ENCODE data around the gene C19orf67.
A peak's percentile ranks its signal among the peaks of the same experiment; 100 is the strongest.

C19orf67 gene

GRCh38 chr19:14085309-14085995 is at the start of gene C19orf67:
Gene C19orf67, minus strand, starts transcription at chr19:14085783. Its CDS starts 156 bp downstream, at chr19:14085627.
- Mint-ChIP-seq H3K4me1 (peaks cover 19% of the 10 kb centered on the region), H3K36me3 (peaks cover 35% of the 10 kb centered on the region), H3K9me3 (no peaks in the 10 kb centered on the region), H3K4me3 (no peak within 1 kb of the TSS), H3K27ac (peak within 1 kb of the TSS; percentile 27)
- no peak for ATAC-seq
- DNase-seq (ENCODE audit: low spot score in 2 of 2) = no peak

DNA sequence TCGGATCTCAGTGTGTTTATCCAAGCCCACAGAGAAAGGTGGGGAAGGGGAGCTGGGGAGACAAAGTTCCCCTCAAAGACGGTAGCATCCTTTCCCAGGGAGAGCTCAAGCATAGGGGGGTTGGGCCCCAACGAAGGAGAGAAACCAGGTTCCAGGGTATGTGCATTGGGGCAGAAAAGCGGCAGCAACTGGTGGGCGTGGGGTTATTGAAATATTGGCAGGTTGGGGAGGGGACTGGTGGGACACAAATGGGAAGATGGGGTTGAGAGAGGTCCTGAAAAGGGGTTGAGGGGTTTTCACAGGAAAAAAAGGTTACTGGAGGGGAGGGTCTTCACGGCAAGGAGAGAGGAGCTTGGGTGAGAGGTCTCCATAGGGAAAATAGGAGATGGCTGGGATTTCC is 49.8 kb upstream of the C19orf67 start:
- DNase-seq (ENCODE audit: low spot score in 2 of 2) = no peak
- Mint-ChIP-seq H3K4me1 (peaks cover 29% of the 10 kb centered on the region), H3K27ac (peak overlapping the region; percentile 87), H3K9me3 (no peaks in the 10 kb centered on the region), H3K36me3 (peaks cover 47% of the 10 kb centered on the region), H3K4me3 (peak overlapping the region; percentile 73)
- no peak for ATAC-seq

- H3K4me3 Mint-ChIP-seq = no peak overlapping the region
- ATAC-seq (no peak), DNase-seq (ENCODE audit: low spot score in 2 of 2) (no peak)
- H3K27ac Mint-ChIP-seq = no peak overlapping the region
- no peaks in the 10 kb centered on the region for H3K9me3 Mint-ChIP-seq
- H3K36me3 Mint-ChIP-seq = peaks cover 41% of the 10 kb centered on the region
- no peaks in the 10 kb centered on the region for H3K4me1 Mint-ChIP-seq
These were observed 42.4 kb upstream of the C19orf67 start for GRCh38 chr19:14127929-14128509.

GRCh38 chr19:14127176-14127575 is 41.6 kb upstream of the C19orf67 start:
- no peaks in the 10 kb centered on the region for H3K4me1 Mint-ChIP-seq
- H3K27ac Mint-ChIP-seq = no peak overlapping the region
- ATAC-seq = no peak
- DNase-seq (ENCODE audit: low spot score in 2 of 2) = no peak
- H3K4me3 Mint-ChIP-seq = no peak overlapping the region
- H3K36me3 Mint-ChIP-seq = peaks cover 47% of the 10 kb centered on the region
- H3K9me3 Mint-ChIP-seq = no peaks in the 10 kb centered on the region

- H3K9me3 Mint-ChIP-seq = no peaks in the 10 kb centered on the region
- no peak for ATAC-seq
- peaks cover 9% of the 10 kb centered on the region for H3K4me1 Mint-ChIP-seq
- no peak for DNase-seq (ENCODE audit: low spot score in 2 of 2)
- H3K36me3 Mint-ChIP-seq = peaks cover 50% of the 10 kb centered on the region
- H3K27ac Mint-ChIP-seq = no peak overlapping the region
- no peak overlapping the region for H3K4me3 Mint-ChIP-seq
These were observed 37.3 kb upstream of the C19orf67 start for GRCh38 chr19:14122924-14123323.

GRCh38 chr19:14120497-14120780 is 34.9 kb upstream of the C19orf67 start:
- H3K9me3 Mint-ChIP-seq = no peaks in the 10 kb centered on the region
- no peak overlapping the region for H3K4me3 Mint-ChIP-seq
- ATAC-seq (no peak), DNase-seq (ENCODE audit: low spot score in 2 of 2) (no peak)
- peaks cover 25% of the 10 kb centered on the region for H3K4me1 Mint-ChIP-seq
- peak overlapping the region; percentile 90 for H3K27ac Mint-ChIP-seq
- peaks cover 47% of the 10 kb centered on the region for H3K36me3 Mint-ChIP-seq

GRCh38 chr19:14119644-14120496 is 34.3 kb upstream of the C19orf67 start:
- no peak for DNase-seq (ENCODE audit: low spot score in 2 of 2)
- Mint-ChIP-seq H3K9me3 (no peaks in the 10 kb centered on the region), H3K4me1 (peaks cover 25% of the 10 kb centered on the region), H3K4me3 (no peak overlapping the region), H3K27ac (peak overlapping the region; percentile 90), H3K36me3 (peaks cover 43% of the 10 kb centered on the region)
- no peak for ATAC-seq

DNA sequence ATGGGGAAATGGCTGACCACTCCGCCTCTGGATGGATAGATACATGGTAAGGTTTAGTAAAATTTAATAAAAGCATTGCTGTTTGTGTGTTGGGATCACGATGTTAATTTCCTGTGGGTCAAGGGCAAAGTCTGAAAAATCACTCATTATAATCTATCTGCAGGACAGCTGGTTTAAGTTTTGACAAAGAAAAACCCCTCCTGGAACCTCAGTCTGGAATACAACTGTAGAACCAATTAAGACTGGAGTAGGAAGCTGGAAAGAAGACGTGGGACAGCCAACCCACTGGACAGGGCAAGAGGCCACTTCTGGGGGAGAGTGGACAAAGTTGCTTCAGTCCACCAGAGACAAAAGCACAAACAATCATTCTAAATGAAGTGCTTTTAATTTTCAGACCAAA is 33.6 kb upstream of the C19orf67 start:
- Mint-ChIP-seq H3K36me3 (peaks cover 36% of the 10 kb centered on the region), H3K9me3 (no peaks in the 10 kb centered on the region), H3K27ac (peak overlapping the region; percentile 90), H3K4me1 (peaks cover 25% of the 10 kb centered on the region), H3K4me3 (peak overlapping the region; percentile 89)
- ATAC-seq (no peak), DNase-seq (ENCODE audit: low spot score in 2 of 2) (no peak)

DNA sequence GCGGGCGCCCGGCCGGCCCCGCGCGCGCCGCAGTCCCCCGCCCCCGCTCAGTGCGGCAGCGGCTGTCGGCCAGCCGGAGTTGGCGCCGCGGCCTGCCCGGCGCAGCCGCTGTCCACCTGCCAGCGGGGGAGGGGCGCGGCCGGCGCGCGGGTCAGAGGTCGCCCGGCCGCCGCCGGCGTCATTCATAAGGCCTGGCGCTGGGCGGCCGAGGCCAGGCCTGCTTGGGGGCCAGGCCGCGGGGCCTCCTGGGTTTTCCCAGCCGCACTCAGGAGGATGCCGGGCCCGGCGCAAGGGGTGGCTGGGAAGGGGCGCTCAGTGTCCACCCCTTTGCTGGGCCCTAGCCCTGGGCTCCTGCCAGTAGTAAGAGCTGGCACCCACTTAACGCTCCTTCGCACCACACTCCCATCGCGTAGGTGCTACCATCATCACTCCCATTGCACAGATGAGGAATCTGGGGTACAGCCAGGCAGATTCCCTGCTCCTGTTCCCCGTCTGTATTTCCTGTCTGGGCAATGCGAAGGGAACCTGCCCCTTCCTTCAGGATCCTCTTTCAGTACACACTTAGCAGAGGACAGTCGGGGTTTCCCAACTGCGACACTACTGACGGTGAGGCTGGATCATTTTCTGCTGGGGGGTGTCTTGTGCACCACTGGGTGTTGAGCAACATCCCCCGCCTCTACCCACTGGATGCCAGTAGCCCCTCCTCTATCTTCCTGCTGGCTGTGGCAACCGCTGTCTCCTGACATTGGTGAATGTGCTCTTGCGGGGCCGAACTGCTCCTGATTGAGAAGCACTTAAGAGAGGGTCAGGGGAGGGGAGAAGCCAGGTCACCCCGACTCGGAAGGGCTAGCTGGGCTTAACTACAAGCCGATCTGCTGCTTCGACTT is 32.8 kb upstream of the C19orf67 start:
- Mint-ChIP-seq H3K4me3 (peak overlapping the region; percentile 89), H3K4me1 (peaks cover 32% of the 10 kb centered on the region), H3K36me3 (peaks cover 30% of the 10 kb centered on the region), H3K9me3 (no peaks in the 10 kb centered on the region), H3K27ac (peak overlapping the region; percentile 90)
- DNase-seq (ENCODE audit: low spot score in 2 of 2) (peak in 1 of 2 donors; percentile 68), ATAC-seq (no peak)

DNA sequence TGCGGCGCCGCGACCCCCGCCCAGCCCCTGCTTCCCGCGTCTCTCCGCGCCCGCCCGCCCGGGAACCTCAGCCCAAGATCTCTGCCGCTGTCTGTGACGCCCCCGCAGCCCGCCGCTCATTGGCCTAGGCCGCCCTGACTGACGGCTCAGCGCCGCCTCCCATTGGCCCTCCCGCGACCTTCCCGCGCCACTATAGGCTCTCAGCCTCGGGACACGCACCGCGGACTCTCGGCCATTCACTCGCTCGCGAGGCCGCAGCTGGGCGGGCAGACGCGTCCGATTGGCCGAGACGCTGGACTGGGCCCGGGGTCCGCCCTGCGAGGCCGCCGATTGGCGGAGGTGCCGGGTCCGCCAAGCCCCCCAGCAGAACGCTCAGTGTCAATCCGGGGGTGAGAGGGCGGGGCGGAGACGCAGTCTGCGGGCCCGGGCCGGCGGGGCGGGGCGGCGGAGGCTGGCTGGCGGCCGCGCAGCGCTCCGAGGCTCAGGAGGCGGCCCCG is 32.1 kb upstream of the C19orf67 start, which contains the start of gene PRKACA:
Gene PRKACA (minus strand): TSS at position 95 of the 497 bp plus-strand sequence. CDS start 215 bp downstream, outside the sequence.
- H3K4me3 Mint-ChIP-seq = peak within 1 kb of the TSS; percentile 89
- peaks cover 23% of the 10 kb centered on the region for H3K36me3 Mint-ChIP-seq
- peaks cover 32% of the 10 kb centered on the region for H3K4me1 Mint-ChIP-seq

DNA sequence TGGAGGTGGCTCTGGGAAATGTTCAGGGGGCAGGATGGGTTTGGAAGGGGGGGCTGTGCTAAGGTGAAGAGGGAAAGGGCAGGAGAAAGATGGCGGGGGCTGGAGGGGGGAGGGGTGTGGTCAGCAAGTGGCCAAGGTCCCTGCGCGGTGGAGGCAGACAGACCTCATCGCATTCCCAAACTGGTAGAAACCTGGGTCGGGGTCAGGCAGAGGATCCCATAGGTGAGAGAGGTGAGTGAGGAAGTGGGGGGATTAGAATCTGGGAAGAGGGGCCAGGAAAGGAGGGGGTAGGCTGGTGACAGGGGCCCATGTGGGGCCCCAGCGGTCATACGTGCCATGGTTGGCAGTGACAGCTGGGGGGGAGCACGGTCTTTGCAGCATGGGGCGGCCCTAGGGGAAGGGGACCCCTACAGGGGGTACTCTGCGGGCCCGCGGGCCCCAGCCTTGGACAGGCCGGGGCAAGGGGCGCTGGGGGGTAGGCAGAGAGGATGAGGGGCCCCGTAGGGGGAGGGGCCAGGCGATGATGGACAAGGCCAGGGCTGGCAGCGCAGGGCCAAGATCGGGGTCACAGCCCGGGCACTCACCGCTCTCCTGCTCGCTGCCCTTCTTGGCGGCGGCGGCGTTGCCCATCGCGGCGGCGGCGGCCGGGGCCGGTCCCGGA is 31.5 kb upstream of the C19orf67 start:
- Mint-ChIP-seq H3K4me3 (peak overlapping the region; percentile 89), H3K9me3 (no peaks in the 10 kb centered on the region), H3K4me1 (peaks cover 32% of the 10 kb centered on the region), H3K27ac (peak overlapping the region; percentile 84), H3K36me3 (peaks cover 17% of the 10 kb centered on the region)
- DNase-seq (ENCODE audit: low spot score in 2 of 2) (peak in 1 of 2 donors; percentile 66), ATAC-seq (peak; percentile 2)

More for the DNA sequence above, 32.1 kb upstream of the C19orf67 start, which contains the start of gene PRKACA:
- H3K27ac Mint-ChIP-seq = peak within 1 kb of the TSS; percentile 90
- ATAC-seq (peak; percentile 95), DNase-seq (ENCODE audit: low spot score in 2 of 2) (peak; percentile 95 to 99)
- no peaks in the 10 kb centered on the region for H3K9me3 Mint-ChIP-seq

DNA sequence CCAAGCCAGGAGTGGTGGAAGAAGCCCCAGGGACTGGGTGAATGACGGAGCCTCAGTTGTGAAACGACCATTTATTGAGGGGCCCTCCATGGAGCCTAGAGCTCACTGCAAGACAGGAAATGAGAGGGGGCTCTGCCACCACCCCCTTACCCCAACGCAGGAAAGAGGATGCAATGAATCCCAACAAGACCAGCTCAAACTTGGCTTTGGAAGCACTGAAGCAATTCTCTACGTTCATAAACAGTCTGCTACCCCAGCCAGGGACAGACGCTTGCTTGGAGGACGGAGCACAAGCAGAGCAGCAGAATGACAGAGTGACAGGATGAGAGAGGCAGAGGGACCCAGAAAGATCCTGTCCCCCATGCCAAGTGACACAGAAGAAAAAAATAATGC is 30.9 kb upstream of the C19orf67 start:
- DNase-seq (ENCODE audit: low spot score in 2 of 2) (no peak), ATAC-seq (no peak)
- Mint-ChIP-seq H3K9me3 (no peaks in the 10 kb centered on the region), H3K27ac (peak overlapping the region; percentile 84), H3K4me3 (peak overlapping the region; percentile 89), H3K36me3 (peaks cover 17% of the 10 kb centered on the region), H3K4me1 (peaks cover 32% of the 10 kb centered on the region)

GRCh38 chr19:14115756-14116155 is 30.2 kb upstream of the C19orf67 start:
- DNase-seq (ENCODE audit: low spot score in 2 of 2) = no peak
- H3K9me3 Mint-ChIP-seq = no peaks in the 10 kb centered on the region
- peaks cover 32% of the 10 kb centered on the region for H3K4me1 Mint-ChIP-seq
- H3K36me3 Mint-ChIP-seq = peaks cover 17% of the 10 kb centered on the region
- ATAC-seq = no peak
- peak overlapping the region; percentile 89 for H3K4me3 Mint-ChIP-seq
- H3K27ac Mint-ChIP-seq = no peak overlapping the region

DNA sequence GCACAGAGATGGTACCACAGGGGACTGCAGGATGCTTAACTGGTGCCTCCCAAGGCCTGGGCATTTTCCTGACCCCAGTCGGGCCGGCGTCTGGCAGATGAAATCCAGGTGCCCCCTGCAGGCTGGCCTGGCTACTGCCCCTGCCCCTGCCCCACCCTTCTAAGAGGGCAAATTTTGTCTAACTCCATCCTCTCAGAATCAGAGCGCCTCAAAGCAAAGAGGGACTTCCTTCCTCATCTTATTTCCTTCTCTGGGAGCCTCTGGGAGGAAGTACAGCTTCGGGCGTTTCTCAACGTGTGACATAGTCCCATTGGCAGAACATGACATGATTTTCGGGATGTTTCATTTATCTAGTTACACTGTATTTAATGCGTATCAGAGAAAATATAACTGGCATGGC is 29.3 kb upstream of the C19orf67 start:
- no peak overlapping the region for H3K4me3 Mint-ChIP-seq
- peak in 1 of 2 donors; percentile 74 for DNase-seq (ENCODE audit: low spot score in 2 of 2)

More for the DNA sequence above, 29.3 kb upstream of the C19orf67 start:
- Mint-ChIP-seq H3K9me3 (no peaks in the 10 kb centered on the region), H3K4me1 (peaks cover 32% of the 10 kb centered on the region), H3K36me3 (peaks cover 8% of the 10 kb centered on the region), H3K27ac (no peak overlapping the region)
- ATAC-seq = no peak
